Smooth muscle cell (in vitro differentiated cells): Measurements from ENCODE around the gene ITGA4. TPM values are rescaled to one million over a fixed set of nuclear protein-coding genes. Genes with fewer than 3 reads are reported as not detected.
A peak's percentile ranks its signal among the peaks of the same experiment; 100 is the strongest.

ENCODE experiments used
- DNase-seq: peaks from one replicate; lab custom pipeline; 2025; ENCODE audit not compliant: unreplicated experiment; lab: John Stamatoyannopoulos, UW
- H2AFZ ChIP-seq: fragments of 200-600 bp; sonication (generic); 2 replicates; pipeline ENCODE4 v1.6.0; 2016; ENCODE audit warnings: antibody characterized with exemption, low read depth, mild to moderate bottlenecking
- H3F3A ChIP-seq: fragments of 200-600 bp; sonication (generic); 2 replicates; pipeline ENCODE4 v1.6.0; 2017; ENCODE audit warnings: antibody characterized with exemption, low read depth
- H3K27ac ChIP-seq: fragments of 200-600 bp; sonication (generic); 2 replicates; pipeline ENCODE4 v1.5.1; 2016; ENCODE audit warnings: low read depth, mild to moderate bottlenecking
- H3K27me3 ChIP-seq: fragments of 200-600 bp; sonication (generic); 2 replicates; pipeline ENCODE4 v1.6.1; 2016; ENCODE audit warnings: low read depth, mild to moderate bottlenecking
- H3K36me3 ChIP-seq: fragments of 200-600 bp; sonication (generic); 2 replicates; pipeline ENCODE4 v1.5.1; 2016; ENCODE audit warnings: low read depth
- H3K4me1 ChIP-seq: fragments of 200-600 bp; sonication (generic); 2 replicates; pipeline ENCODE4 v1.5.1; 2016; ENCODE audit warnings: low read depth
- H3K4me2 ChIP-seq: fragments of 200-600 bp; sonication (generic); 2 replicates; pipeline ENCODE4 v1.6.0; 2016; ENCODE audit warnings: mild to moderate bottlenecking
- H3K4me3 ChIP-seq: fragments of 200-600 bp; sonication (generic); 2 replicates; pipeline ENCODE4 v1.5.1; 2016; ENCODE audit warnings: mild to moderate bottlenecking
- H3K79me2 ChIP-seq: fragments of 200-600 bp; sonication (generic); 2 replicates; pipeline ENCODE4 v1.6.0; 2016; ENCODE audit warnings: low read depth, mild to moderate bottlenecking
- H3K9ac ChIP-seq: fragments of 200-600 bp; sonication (generic); 2 replicates; pipeline ENCODE4 v1.6.0; 2016; ENCODE audit warnings: low read depth
- H3K9me3 ChIP-seq: fragments of 200-600 bp; sonication (generic); replicated peaks from 2 replicates; pipeline ENCODE4 v1.5.1; 2016; ENCODE audit warnings: low read depth
- H4K20me1 ChIP-seq: fragments of 200-600 bp; sonication (generic); 2 replicates; pipeline ENCODE4 v1.6.0; 2016; ENCODE audit warnings: low read depth
- WGBS: methylation state at CpG from one replicate; pipeline ENCODE4 v1.1.7; 2016; ENCODE audit warnings: low lambda C conversion rate; 5-methylcytosine and 5-hydroxymethylcytosine counted together
- polyA plus RNA-seq: library from polyadenylated mRNA; unstranded; fragments of >200 nt; fragmentation: Nextera tagmentation; extraction: Ambion mirVana; gene quantifications from 2 replicates; pipeline ENCODE4 v1.2.1, GENCODE V29; 2016
- total RNA-seq: library from RNA; depleted of rRNA; stranded (reverse); fragments of >200 nt; gene quantifications from 2 replicates; pipeline ENCODE4 v1.2.3, GENCODE V29; 2014
- TF ChIP-seq, protein P1 (sequence below): fragments of 200-600 bp; sonication (generic); IDR thresholded peaks from 2 replicates; pipeline ENCODE4 v1.5.1; 2017; ENCODE audit warnings: borderline replicate concordance, mild to moderate bottlenecking, antibody characterized with exemption; ENCODE audit not compliant: insufficient read depth, poor library complexity, severe bottlenecking

ITGA4 gene
- total and polyA plus RNA-seq, 2 experiments from 2014 or later: 7.1 to 16.3 TPM

DNA sequence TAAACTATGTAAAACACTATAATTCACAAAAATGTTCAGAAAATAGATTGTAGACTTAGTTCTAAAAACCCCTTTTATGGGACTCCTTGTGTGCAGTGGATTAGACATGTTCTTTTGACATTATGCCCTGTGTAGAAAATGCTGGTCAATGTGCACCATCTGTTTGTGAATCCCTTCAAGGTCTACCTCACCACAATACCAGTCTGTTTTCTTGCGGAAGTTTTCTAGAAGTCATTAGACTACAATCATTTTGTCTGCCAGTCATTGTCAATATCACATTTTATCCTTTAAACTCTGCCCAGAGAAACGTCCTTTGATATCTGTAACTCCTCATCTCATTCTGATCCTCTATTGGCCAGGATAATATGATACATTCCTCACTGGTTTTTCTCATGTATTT is 7.8 kb downstream of the ITGA4 start:
- Histone ChIP-seq H3K27ac (no peak overlapping the region), H4K20me1 (no peaks in the 10 kb centered on the region), H3F3A (no peaks in the 10 kb centered on the region), H3K4me3 (no peak overlapping the region), H3K4me1 (no peaks in the 10 kb centered on the region), H3K9me3 (no peaks in the 10 kb centered on the region), H3K27me3 (no peaks in the 10 kb centered on the region), H3K36me3 (no peaks in the 10 kb centered on the region), H3K9ac (no peak overlapping the region), H3K79me2 (peaks cover 10% of the 10 kb centered on the region), H3K4me2 (no peak overlapping the region), H2AFZ (no peak overlapping the region)
- TF ChIP-seq, protein P1, sequence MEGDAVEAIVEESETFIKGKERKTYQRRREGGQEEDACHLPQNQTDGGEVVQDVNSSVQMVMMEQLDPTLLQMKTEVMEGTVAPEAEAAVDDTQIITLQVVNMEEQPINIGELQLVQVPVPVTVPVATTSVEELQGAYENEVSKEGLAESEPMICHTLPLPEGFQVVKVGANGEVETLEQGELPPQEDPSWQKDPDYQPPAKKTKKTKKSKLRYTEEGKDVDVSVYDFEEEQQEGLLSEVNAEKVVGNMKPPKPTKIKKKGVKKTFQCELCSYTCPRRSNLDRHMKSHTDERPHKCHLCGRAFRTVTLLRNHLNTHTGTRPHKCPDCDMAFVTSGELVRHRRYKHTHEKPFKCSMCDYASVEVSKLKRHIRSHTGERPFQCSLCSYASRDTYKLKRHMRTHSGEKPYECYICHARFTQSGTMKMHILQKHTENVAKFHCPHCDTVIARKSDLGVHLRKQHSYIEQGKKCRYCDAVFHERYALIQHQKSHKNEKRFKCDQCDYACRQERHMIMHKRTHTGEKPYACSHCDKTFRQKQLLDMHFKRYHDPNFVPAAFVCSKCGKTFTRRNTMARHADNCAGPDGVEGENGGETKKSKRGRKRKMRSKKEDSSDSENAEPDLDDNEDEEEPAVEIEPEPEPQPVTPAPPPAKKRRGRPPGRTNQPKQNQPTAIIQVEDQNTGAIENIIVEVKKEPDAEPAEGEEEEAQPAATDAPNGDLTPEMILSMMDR: no peak
- no peak for DNase-seq
- 76% methylated on average over 2 of the region's 2 CpGs for WGBS

DNA sequence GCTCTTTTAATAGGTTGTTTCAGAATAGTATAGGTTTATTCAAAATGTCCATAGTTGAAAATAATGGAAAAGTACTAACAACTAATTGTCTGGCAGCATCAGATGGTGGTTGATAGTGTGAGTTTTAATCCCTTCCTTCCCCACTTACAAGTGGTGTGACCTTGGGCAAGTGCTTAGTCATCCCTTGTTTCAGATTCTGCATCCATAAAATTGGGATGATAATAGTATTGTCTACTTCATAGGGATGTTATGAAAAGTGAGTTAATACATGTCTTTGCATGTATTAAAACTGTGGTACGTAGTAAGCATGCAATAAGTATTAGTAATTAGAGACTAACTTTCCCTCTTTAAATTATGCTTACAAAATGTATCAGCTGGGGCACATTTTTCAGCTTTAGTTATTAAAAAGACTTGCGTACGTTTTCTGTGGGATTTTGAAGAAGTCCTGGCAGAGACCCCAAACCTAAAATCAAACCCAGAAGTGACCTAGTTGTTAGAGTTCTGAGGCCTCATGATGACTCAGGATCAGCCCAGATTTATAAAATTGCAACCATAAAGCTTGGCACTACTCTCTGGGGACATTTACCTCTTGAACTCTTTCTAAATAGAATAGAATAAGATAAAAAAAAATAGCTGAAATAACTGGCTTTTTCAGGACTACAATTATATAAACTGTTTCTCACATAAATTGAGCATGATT is 8.6 kb downstream of the ITGA4 start:
- Histone ChIP-seq H4K20me1 (no peaks in the 10 kb centered on the region), H2AFZ (no peak overlapping the region), H3K79me2 (peaks cover 10% of the 10 kb centered on the region), H3K9ac (no peak overlapping the region), H3K36me3 (no peaks in the 10 kb centered on the region), H3K9me3 (no peaks in the 10 kb centered on the region), H3K27ac (no peak overlapping the region), H3F3A (no peaks in the 10 kb centered on the region), H3K27me3 (no peaks in the 10 kb centered on the region), H3K4me2 (peak overlapping the region; percentile 24), H3K4me3 (no peak overlapping the region), H3K4me1 (no peaks in the 10 kb centered on the region)
- DNase-seq: no peak
- 77% methylated on average over 3 of the region's 3 CpGs for WGBS
- TF ChIP-seq, protein P1: no peak

DNA sequence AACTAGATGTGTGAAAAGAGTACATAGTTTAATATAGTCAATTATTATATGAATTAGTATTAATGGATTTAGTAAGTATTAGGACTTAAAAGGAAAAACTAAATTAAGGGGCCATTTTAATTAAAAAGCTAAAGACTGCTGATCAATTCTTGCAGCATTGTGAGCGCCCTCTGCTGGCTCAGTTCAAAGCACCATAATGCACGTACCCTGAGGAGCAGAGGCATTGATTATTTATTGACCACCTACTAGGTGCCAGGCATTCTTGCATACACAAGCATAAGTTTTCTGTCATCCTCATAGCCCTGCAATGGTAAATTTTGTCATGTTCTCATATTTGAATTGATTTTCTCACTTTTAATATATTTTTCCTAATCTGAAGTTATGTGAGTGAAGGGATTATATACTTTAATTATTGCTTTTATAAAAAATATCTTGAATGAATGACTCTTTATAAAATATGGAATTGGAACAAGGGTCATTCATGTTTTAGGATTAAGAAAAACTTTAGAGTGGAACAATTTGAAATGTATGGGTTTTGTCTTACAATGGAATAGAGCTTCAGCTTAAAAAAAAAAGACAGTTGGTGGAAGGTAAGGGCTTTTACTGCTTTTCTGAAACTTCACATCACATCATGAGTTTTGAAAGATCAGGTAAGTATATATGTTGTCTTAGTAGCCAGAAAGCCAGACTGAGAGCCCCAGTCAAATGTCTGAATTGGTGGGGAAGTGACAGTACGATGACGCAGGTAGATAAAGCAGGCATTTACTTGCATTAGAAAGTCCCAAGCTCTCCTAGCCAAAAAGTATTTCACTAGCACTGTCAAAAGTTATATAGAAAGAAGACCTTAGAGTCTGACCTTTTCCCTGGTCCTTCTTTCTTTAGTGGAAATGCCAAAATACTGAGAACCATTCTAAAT is 9.7 kb downstream of the ITGA4 start:
- Histone ChIP-seq H3K4me2 (no peak overlapping the region), H3K4me3 (no peak overlapping the region), H3K27ac (no peak overlapping the region), H3K9me3 (no peaks in the 10 kb centered on the region), H3K36me3 (no peaks in the 10 kb centered on the region), H3K9ac (no peak overlapping the region), H2AFZ (no peak overlapping the region), H3K27me3 (no peaks in the 10 kb centered on the region), H3K4me1 (no peaks in the 10 kb centered on the region), H3K79me2 (peaks cover 10% of the 10 kb centered on the region), H4K20me1 (no peaks in the 10 kb centered on the region), H3F3A (no peaks in the 10 kb centered on the region)
- no peak for DNase-seq
- WGBS: 56% methylated on average over 4 of the region's 4 CpGs
- TF ChIP-seq, protein P1: peak; percentile 93
